GM21423 (cell line): ENCODE data around the gene UQCRC2.
"Not testable (repeated sequence)": the region's sequence is repeated elsewhere in the genome, so short reads cannot be mapped to it uniquely, and the experiment has no call there.

ENCODE experiments used
- ATAC-seq: cut with Tn5 transposase; IDR thresholded peaks from one replicate; pipeline ENCODE4 v1.9.1; 2021; ENCODE audit warnings: mild to moderate bottlenecking, moderate library complexity; ENCODE audit not compliant: unreplicated experiment

Gene UQCRC2

GRCh38 chr16:21980032-21980431 is 26.9 kb downstream of the UQCRC2 start:
- ATAC-seq: no peak

GRCh38 chr16:21982108-21982507 is 28.9 kb downstream of the UQCRC2 start:
- no peak for ATAC-seq

- ATAC-seq: no peak
These were observed 30.9 kb downstream of the UQCRC2 start for GRCh38 chr16:21984062-21984461.

GRCh38 chr16:21985524-21985923 is 32.4 kb downstream of the UQCRC2 start:
- no peak for ATAC-seq

GRCh38 chr16:21986692-21987246 is 33.6 kb downstream of the UQCRC2 start:
- no peak for ATAC-seq

- no peak for ATAC-seq
These were observed 34.3 kb downstream of the UQCRC2 start for GRCh38 chr16:21987498-21987897.

GRCh38 chr16:21989133-21989532 is 36.0 kb downstream of the UQCRC2 start:
- no peak for ATAC-seq

- ATAC-seq: no peak
These were observed 36.6 kb downstream of the UQCRC2 start for GRCh38 chr16:21989751-21990150.

GRCh38 chr16:21990381-21990944 is 37.3 kb downstream of the UQCRC2 start:
- no peak for ATAC-seq

GRCh38 chr16:21991621-21992020 is 38.5 kb downstream of the UQCRC2 start:
- no peak for ATAC-seq

GRCh38 chr16:21994856-21995465 is 41.8 kb downstream of the UQCRC2 start:
- ATAC-seq: no peak

- ATAC-seq: no peak
These were observed 43.9 kb downstream of the UQCRC2 start for GRCh38 chr16:21996923-21997696.

GRCh38 chr16:21997697-21998480 is 44.7 kb downstream of the UQCRC2 start:
- no peak for ATAC-seq

GRCh38 chr16:22001591-22001990 is 48.4 kb downstream of the UQCRC2 start:
- no peak for ATAC-seq

GRCh38 chr16:22002047-22002446 is 48.9 kb downstream of the UQCRC2 start:
- not testable (repeated sequence) for ATAC-seq

- no peak for ATAC-seq
These were observed 50.0 kb downstream of the UQCRC2 start for GRCh38 chr16:22003195-22003594.

GRCh38 chr16:22004341-22004740 is 51.2 kb downstream of the UQCRC2 start:
- no peak for ATAC-seq

- no peak for ATAC-seq
These were observed 52.6 kb downstream of the UQCRC2 start for GRCh38 chr16:22005746-22006145.

- no peak for ATAC-seq
These were observed 53.5 kb downstream of the UQCRC2 start for GRCh38 chr16:22006636-22007035.

- no peak for ATAC-seq
These were observed 54.0 kb downstream of the UQCRC2 start for GRCh38 chr16:22007159-22007508.

GRCh38 chr16:22007509-22008214 is 54.5 kb downstream of the UQCRC2 start, which contains the start of gene MOSMO:
MOSMO (plus strand) TSS chr16:22008111; CDS start chr16:22008302, 191 bp downstream.
- peak; percentile 45 for ATAC-seq
